HepG2 (cell line): ENCODE results near the gene SH3GLB2. TPM values are rescaled to one million over a fixed set of nuclear protein-coding genes. Genes with fewer than 3 reads are reported as not detected.

ENCODE experiments used
- EED ChIP-seq: sonication (generic); formaldehyde crosslinking; IDR thresholded peaks from 2 replicates; pipeline ENCODE4 v1.5.0; 2020; ENCODE audit warnings: mild to moderate bottlenecking, missing genetic modification reagents
- HNRNPUL1 ChIP-seq: fragments of 200-400 bp; formaldehyde crosslinking; IDR thresholded peaks from 2 replicates; pipeline ENCODE4 v1.6.1; 2017; ENCODE audit warnings: low read depth, mild to moderate bottlenecking, low read length, moderate library complexity
- PHB2 ChIP-seq: fragments of 450-650 bp; IDR thresholded peaks from 2 replicates; pipeline ENCODE4 v1.6.1; 2018; ENCODE audit not compliant: partially characterized antibody
- STAT5B ChIP-seq: sonication (generic); formaldehyde crosslinking; IDR thresholded peaks from 2 replicates; pipeline ENCODE4 v1.4.0; 2020; ENCODE audit warnings: missing genetic modification reagents
- ZBTB40 ChIP-seq, 2 experiments: fragments of 450-650 bp in 1 of 2; sonication (generic) in 1 of 2; formaldehyde crosslinking in 1 of 2; IDR thresholded peaks; 2 replicates each; pipeline versions ENCODE4 v1.6.1 to v1.8.0; 2016 to 2022; ENCODE audit warnings: antibody characterized with exemption in 1 of 2, mild to moderate bottlenecking in 1 of 2, missing genetic modification reagents in 1 of 2
- ZFYVE20 ChIP-seq: sonication (generic); formaldehyde crosslinking; IDR thresholded peaks from 2 replicates; pipeline ENCODE4 v1.8.0; 2023; ENCODE audit warnings: low read depth, mild to moderate bottlenecking, moderate library complexity, missing genetic modification reagents, borderline replicate concordance
- ZNF264 ChIP-seq: sonication (generic); formaldehyde crosslinking; IDR thresholded peaks from 2 replicates; pipeline ENCODE4 v1.4.0; 2020; ENCODE audit warnings: missing genetic modification reagents
- ZNF557 ChIP-seq: sonication (generic); formaldehyde crosslinking; IDR thresholded peaks from 2 replicates; pipeline ENCODE4 v1.4.0; 2020; ENCODE audit warnings: missing genetic modification reagents
- ZNF562 ChIP-seq: sonication (generic); formaldehyde crosslinking; IDR thresholded peaks from 2 replicates; pipeline ENCODE4 v1.8.0; 2022; ENCODE audit warnings: missing genetic modification reagents, borderline replicate concordance
- ZNF597 ChIP-seq: sonication (generic); formaldehyde crosslinking; IDR thresholded peaks from 2 replicates; pipeline ENCODE4 v1.5.0; 2020; ENCODE audit warnings: missing genetic modification reagents
- ZNF615 ChIP-seq: sonication (generic); formaldehyde crosslinking; IDR thresholded peaks from 2 replicates; pipeline ENCODE4 v1.5.0; 2020; ENCODE audit warnings: mild to moderate bottlenecking, missing genetic modification reagents, borderline replicate concordance
- ZNF687 ChIP-seq: sonication (generic); formaldehyde crosslinking; IDR thresholded peaks from 2 replicates; pipeline ENCODE4 v1.5.1; 2020; ENCODE audit warnings: mild to moderate bottlenecking, missing genetic modification reagents, moderate library complexity
- ZNF724P ChIP-seq: sonication (generic); formaldehyde crosslinking; IDR thresholded peaks from 2 replicates; pipeline ENCODE4 v1.8.0; 2022; ENCODE audit warnings: missing genetic modification reagents, borderline replicate concordance
- ZNF766 ChIP-seq: sonication (generic); formaldehyde crosslinking; IDR thresholded peaks from 2 replicates; pipeline ENCODE4 v1.5.0; 2020; ENCODE audit warnings: missing genetic modification reagents, borderline replicate concordance
- ZNF777 ChIP-seq: sonication (generic); formaldehyde crosslinking; IDR thresholded peaks from 2 replicates; pipeline ENCODE4 v1.4.0; 2020; ENCODE audit warnings: missing genetic modification reagents
- ZNF850 ChIP-seq: sonication (generic); formaldehyde crosslinking; conservative IDR thresholded peaks from 2 replicates; pipeline ENCODE4 v1.9.0; 2021; ENCODE audit warnings: mild to moderate bottlenecking, missing genetic modification reagents
- polyA plus RNA-seq, 8 experiments: library from polyadenylated mRNA; depleted of rRNA in 3 of 8; stranded (reverse) in 7 of 8; unstranded in 1 of 8; fragments of >200 nt; fragmentation: Illumina TruSeq in 4 of 8; extraction: Trizol in 4 of 8; gene quantifications; 2 replicates each; pipeline versions ENCODE4 v1.2.1 to v1.2.3, GENCODE V29; 2011 to 2016; ENCODE audit warnings: low read depth in 4 of 8, missing spikeins in 1 of 8, mixed read lengths in 1 of 8; ENCODE audit not compliant: insufficient read depth in 1 of 8
- total RNA-seq, 5 experiments: library from RNA; depleted of rRNA; stranded (reverse); fragments of >200 nt; fragmentation: Illumina TruSeq; extraction: Trizol; gene quantifications; 2 replicates each; pipeline ENCODE4 v1.2.3, GENCODE V29; 2016; ENCODE audit warnings: low read depth in 1 of 5

SH3GLB2 gene
- total and polyA plus RNA-seq, 2 of the 13 experiments (the other 11 are each of a cell fraction or from before 2014, with no cell fraction given) = 24.0 to 40.6 TPM

GRCh38 chr9:129027685-129028191, 393 bp downstream of the SH3GLB2 start (continued):
- TF ChIP-seq ZNF615 = no peak
- no peak for TF ChIP-seq ZNF597 (CRISPR knock-in tag)
- peak; percentile 90 for TF ChIP-seq ZNF687 (CRISPR knock-in tag)
- TF ChIP-seq ZBTB40 (IDR thresholded peaks at IDR 0.05) = no peak
- peak; percentile 53; the same call in 1 of the 2 replicates for TF ChIP-seq ZBTB40 (CRISPR knock-in tag; IDR thresholded peaks at IDR 0.05)
- TF ChIP-seq ZNF264 (CRISPR knock-in tag) = no peak
- TF ChIP-seq EED (CRISPR knock-in tag) = no peak
- no peak for TF ChIP-seq ZNF766 (CRISPR knock-in tag)
- 0 out of 2 replicates have a peak, but pooled peaks have one; percentile 25 for TF ChIP-seq ZNF562 (CRISPR knock-in tag)
- no peak for TF ChIP-seq ZFYVE20 (CRISPR knock-in tag)
- no peak for TF ChIP-seq PHB2
- TF ChIP-seq ZNF777 (CRISPR knock-in tag) = peak; percentile 59; the same call in 1 of the 2 replicates
- no peak for TF ChIP-seq HNRNPUL1
- TF ChIP-seq ZNF850 (CRISPR knock-in tag) = no peak
- TF ChIP-seq STAT5B (CRISPR knock-in tag) = no peak
- no peak for TF ChIP-seq ZNF557 (CRISPR knock-in tag)
- TF ChIP-seq ZNF724P (CRISPR knock-in tag) = no peak
